Measurements from ENCODE around the gene AMPD2. TPM values are rescaled to one million over a fixed set of nuclear protein-coding genes. Genes with fewer than 3 reads are reported as not detected.
A peak's percentile ranks its signal among the peaks of the same experiment; 100 is the strongest.

Gene AMPD2
- total and polyA plus RNA-seq, 7 donors = 6.5 to 47.5 (median 21.4) TPM

DNA sequence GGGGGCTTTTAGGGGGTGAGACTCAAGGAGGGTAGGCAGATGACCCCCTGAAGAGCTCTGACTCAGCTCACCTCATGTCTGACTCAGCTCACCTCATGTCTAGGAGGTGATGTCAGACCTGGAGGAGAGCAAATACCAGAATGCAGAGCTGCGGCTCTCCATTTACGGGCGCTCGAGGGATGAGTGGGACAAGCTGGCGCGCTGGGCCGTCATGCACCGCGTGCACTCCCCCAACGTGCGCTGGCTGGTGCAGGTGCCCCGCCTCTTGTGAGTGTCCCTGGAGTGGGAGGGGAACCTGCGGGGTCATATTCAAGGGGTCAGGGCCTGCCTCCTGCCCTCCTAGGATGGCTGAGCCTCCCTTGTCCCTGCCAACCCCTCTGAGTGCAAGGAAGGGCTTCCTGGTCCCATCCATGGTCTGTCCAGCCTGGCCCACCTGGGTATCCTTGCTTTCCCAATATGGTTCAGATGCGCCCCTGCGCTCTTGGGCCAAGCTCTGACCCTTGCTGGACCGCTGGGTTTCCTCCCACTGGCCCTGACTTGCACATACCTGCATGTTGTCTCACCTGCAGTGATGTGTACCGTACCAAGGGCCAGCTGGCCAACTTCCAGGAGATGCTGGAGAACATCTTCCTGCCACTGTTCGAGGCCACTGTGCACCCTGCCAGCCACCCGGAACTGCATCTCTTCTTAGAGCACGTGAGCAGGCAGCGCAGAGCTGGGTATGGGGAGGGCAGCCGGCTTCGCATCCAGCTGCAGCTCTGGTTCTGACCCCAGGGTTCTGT, 9.1 kb downstream of the AMPD2 start:
- H3K27me3 ChIP-seq = no peaks in the 10 kb centered on the region
- no peak for DNase-seq
- no peak overlapping the region for H3K27ac ChIP-seq
- peaks cover 13 to 50% (median 31%) of the 10 kb centered on the region in 4 donors for H3K36me3 ChIP-seq
- H3K9me3 ChIP-seq = no peaks in the 10 kb centered on the region
- TF ChIP-seq POLR2A (IDR thresholded peaks at IDR 0.05) (no peak), EP300 (IDR thresholded peaks at IDR 0.05) (no peak), POLR2AphosphoS5 (IDR thresholded peaks at IDR 0.05) (no peak)
- TF ChIP-seq, protein P1, sequence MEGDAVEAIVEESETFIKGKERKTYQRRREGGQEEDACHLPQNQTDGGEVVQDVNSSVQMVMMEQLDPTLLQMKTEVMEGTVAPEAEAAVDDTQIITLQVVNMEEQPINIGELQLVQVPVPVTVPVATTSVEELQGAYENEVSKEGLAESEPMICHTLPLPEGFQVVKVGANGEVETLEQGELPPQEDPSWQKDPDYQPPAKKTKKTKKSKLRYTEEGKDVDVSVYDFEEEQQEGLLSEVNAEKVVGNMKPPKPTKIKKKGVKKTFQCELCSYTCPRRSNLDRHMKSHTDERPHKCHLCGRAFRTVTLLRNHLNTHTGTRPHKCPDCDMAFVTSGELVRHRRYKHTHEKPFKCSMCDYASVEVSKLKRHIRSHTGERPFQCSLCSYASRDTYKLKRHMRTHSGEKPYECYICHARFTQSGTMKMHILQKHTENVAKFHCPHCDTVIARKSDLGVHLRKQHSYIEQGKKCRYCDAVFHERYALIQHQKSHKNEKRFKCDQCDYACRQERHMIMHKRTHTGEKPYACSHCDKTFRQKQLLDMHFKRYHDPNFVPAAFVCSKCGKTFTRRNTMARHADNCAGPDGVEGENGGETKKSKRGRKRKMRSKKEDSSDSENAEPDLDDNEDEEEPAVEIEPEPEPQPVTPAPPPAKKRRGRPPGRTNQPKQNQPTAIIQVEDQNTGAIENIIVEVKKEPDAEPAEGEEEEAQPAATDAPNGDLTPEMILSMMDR (IDR thresholded peaks at IDR 0.05) = no peak
- no peak overlapping the region for H3K4me3 ChIP-seq
- peaks cover 0 to 21% (median 16%) of the 10 kb centered on the region in 4 donors for H3K4me1 ChIP-seq
- WGBS, 2 donors = 85 to 92% methylated on average over 23 of the region's 23 CpGs
- intact Hi-C loops (cut with DNase I) = no loop called here

DNA sequence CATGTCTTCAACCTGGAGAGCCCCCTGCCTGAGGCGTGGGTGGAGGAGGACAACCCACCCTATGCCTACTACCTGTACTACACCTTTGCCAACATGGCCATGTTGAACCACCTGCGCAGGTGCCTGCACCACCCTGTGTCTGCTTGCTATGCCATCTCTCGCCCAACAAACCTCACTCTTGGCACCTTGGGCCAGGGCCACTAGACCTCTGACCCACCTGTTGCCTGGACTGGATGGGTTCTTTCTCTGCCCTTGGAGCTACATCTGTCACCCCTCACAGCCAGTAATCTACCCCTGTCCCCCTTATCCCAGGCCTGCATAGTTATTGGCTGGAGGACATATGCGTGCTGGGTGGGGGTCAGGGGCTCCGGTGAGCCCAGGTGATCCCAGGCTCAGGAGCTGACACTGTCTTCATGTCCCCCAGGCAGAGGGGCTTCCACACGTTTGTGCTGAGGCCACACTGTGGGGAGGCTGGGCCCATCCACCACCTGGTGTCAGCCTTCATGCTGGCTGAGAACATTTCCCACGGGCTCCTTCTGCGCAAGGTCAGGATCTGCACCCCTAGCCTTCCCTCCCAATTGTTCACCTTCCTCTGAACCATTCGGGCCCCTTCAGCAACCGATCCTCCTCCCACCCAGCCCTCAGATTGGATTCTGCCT, 9.9 kb downstream of the AMPD2 start:
- TF ChIP-seq, protein P1 (IDR thresholded peaks at IDR 0.05) = no peak
- intact Hi-C loops (cut with DNase I) = no loop called here
- Histone ChIP-seq H3K9me3 (no peaks in the 10 kb centered on the region), H3K4me3 (no peak overlapping the region), H3K4me1 (peaks cover 0 to 14% (median 9%) of the 10 kb centered on the region in 4 donors), H3K36me3 (peaks cover 13 to 50% (median 31%) of the 10 kb centered on the region in 4 donors), H3K27ac (no peak overlapping the region), H3K27me3 (no peaks in the 10 kb centered on the region)
- DNase-seq = no peak
- WGBS, 2 donors = 93 to 95% methylated on average over 10 of the region's 10 CpGs

DNA sequence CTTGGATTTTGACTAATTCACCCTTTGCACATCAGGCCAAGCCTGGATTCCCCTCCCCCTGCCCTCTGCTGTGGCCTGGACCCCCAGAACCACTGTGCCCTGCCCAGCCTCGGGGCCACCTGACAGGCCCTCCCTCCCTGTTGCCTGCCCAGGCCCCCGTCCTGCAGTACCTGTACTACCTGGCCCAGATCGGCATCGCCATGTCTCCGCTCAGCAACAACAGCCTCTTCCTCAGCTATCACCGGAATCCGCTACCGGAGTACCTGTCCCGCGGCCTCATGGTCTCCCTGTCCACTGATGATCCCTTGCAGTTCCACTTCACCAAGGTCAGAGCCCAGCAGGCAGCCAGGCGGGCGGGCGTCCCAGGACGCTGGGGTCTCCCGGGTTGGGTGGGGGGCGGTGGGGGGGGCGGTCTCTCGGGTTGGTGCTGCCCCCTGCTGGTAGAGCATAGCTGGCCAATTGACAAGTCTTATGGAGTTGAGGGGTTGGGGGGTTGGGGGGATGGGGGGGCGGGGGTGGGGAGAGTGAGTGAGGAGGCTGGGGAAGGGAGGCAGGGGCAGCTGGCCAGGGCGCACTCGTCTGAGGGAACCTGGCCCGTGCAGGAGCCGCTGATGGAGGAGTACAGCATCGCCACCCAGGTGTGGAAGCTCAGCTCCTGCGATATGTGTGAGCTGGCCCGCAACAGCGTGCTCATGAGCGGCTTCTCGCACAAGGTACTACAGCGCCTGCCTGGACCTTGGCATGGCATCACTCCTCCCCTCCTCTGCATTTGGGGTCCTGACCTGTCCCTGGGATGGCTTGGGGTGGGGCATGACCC, 10.7 kb downstream of the AMPD2 start:
- no peak overlapping the region for H3K27ac ChIP-seq
- peaks cover 0 to 10% (median 3%) of the 10 kb centered on the region in 4 donors for H3K4me1 ChIP-seq
- DNase-seq = no peak
- peaks cover 13 to 50% (median 31%) of the 10 kb centered on the region in 4 donors for H3K36me3 ChIP-seq
- intact Hi-C loops (cut with DNase I) = no loop called here
- no peaks in the 10 kb centered on the region for H3K27me3 ChIP-seq
- 81 to 82% methylated on average over 30 of the region's 30 CpGs for WGBS, 2 donors
- TF ChIP-seq EP300 (IDR thresholded peaks at IDR 0.05) (no peak), POLR2A (IDR thresholded peaks at IDR 0.05) (no peak), POLR2AphosphoS5 (IDR thresholded peaks at IDR 0.05) (no peak)
- TF ChIP-seq, protein P1 (IDR thresholded peaks at IDR 0.05) = peak in 1 of 4 experiments; percentile 43
- H3K4me3 ChIP-seq = no peak overlapping the region
- H3K9me3 ChIP-seq = no peaks in the 10 kb centered on the region

DNA sequence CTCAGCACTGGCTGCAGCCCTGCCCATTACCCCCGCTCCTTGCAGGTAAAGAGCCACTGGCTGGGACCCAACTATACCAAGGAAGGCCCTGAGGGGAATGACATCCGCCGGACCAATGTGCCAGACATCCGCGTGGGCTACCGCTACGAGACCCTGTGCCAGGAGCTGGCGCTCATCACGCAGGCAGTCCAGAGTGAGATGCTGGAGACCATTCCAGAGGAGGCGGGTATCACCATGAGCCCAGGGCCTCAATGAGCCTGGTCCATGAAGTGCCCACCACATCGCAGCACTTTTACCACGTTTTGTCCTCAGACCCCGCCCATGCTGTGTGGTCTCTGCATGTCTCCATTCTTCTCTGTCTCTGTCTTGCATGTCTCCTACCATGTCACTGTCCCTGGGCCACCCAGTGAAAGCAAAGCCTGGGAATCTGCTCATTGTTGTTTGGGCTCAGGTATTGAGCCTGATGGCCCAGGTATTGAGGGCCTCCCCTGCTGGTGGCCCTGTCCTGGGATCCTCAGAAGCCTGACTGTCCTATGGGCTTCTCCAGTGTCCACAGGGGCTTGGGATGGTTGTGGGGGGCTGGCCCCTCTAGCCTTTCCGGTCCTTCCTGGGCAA, 11.4 kb downstream of the AMPD2 start:
- TF ChIP-seq POLR2A (IDR thresholded peaks at IDR 0.05) (no peak), POLR2AphosphoS5 (IDR thresholded peaks at IDR 0.05) (no peak), EP300 (IDR thresholded peaks at IDR 0.05) (no peak)
- TF ChIP-seq, protein P1 (IDR thresholded peaks at IDR 0.05) = no peak
- Histone ChIP-seq H3K9me3 (no peaks in the 10 kb centered on the region), H3K27ac (no peak overlapping the region), H3K27me3 (no peaks in the 10 kb centered on the region), H3K4me1 (peaks cover 0 to 12% (median 9%) of the 10 kb centered on the region in 4 donors), H3K36me3 (peaks cover 13 to 50% (median 31%) of the 10 kb centered on the region in 4 donors), H3K4me3 (no peak overlapping the region)
- intact Hi-C loops (cut with DNase I) = no loop called here
- WGBS, 2 donors = 96 to 97% methylated on average over 14 of the region's 14 CpGs
- DNase-seq = no peak

All from sigmoid colon (tissue), 7 donors.